Medulla oblongata (tissue), 1 donor: ENCODE measurements around the gene COL11A2.
"Not testable (repeated sequence)": the region's sequence is repeated elsewhere in the genome, so short reads cannot be mapped to it uniquely, and the experiment has no call there.

Experiments used
- DNase-seq: peaks from one replicate; pipeline ENCODE4 v3.0.0-alpha.2; 2015; ENCODE audit errors: extremely low spot score

Gene COL11A2

DNA sequence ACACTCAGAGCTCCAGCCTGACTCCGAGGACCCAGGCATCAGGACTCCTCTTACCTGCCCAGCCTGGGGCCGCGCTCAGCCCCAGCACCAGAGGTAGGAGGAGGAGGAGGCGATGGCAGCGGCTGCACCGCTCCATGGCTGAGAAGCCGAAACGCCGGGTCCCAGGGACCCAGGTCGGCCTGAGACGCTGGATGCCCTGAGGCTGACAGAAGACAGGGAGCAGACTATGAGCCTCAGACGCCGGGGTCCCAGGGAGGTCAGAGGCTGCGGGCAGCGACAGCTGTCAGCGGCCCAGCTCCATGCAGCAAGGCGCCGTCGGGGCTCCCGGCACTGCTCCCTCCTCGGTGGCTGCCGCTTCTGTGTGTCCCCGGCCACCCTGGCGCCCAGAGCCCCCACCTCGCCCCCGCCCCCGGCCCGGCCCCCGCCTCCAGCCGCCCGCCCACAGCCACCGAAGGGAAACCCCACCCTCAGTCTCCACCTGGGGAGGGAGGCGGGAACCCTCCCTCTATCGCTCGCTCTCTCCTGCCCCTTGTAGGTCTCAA is at the start of gene COL11A2:
COL11A2 (minus strand) TSS at position 363 of the 542 bp plus-strand sequence; CDS start at position 136, 227 bp downstream.
- DNase-seq, result no peak

GRCh38 chr6:33241968-33242367 is 49.7 kb upstream of the COL11A2 start:
- no peak for DNase-seq

- no peak for DNase-seq
Measured at GRCh38 chr6:33237741-33238140, 45.5 kb upstream of the COL11A2 start.

GRCh38 chr6:33236852-33237251 is 44.6 kb upstream of the COL11A2 start:
- no peak for DNase-seq

GRCh38 chr6:33236328-33236727 is 44.1 kb upstream of the COL11A2 start:
- no peak for DNase-seq

GRCh38 chr6:33235221-33235634 is 43.0 kb upstream of the COL11A2 start:
- no peak for DNase-seq

DNA sequence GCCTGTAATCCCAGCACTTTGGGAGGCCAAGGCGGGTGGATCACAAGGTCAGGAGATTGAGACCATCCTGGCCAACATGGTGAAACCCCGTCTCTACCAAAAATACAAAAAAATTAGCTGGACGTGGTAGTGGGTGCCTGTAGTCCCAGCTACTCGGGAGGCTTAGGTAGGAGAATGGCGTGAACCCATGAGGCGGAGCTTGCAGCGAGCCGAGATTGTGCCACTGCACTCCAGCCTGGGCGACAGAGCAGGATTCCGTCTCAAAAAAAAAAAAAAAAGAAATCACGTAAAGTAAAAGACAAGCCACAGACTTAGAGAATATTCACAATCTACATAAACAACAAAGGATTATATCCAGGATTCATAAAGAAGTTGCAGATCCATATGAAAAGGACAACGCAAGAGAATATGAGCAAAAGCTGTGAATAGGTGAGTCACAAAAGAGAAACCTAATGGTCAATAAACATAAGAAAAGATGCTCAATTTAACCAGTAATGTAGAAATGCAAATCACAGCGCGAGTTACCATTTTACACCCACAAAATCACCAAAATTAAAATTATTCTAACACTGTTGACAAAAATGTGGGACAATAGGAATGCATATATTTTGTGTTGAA is 34.3 kb upstream of the COL11A2 start:
- DNase-seq, result not testable (repeated sequence)

- no peak for DNase-seq
Measured at GRCh38 chr6:33217681-33218080, 25.4 kb upstream of the COL11A2 start.

GRCh38 chr6:33217246-33217645 is 25.0 kb upstream of the COL11A2 start:
- no peak for DNase-seq

DNA sequence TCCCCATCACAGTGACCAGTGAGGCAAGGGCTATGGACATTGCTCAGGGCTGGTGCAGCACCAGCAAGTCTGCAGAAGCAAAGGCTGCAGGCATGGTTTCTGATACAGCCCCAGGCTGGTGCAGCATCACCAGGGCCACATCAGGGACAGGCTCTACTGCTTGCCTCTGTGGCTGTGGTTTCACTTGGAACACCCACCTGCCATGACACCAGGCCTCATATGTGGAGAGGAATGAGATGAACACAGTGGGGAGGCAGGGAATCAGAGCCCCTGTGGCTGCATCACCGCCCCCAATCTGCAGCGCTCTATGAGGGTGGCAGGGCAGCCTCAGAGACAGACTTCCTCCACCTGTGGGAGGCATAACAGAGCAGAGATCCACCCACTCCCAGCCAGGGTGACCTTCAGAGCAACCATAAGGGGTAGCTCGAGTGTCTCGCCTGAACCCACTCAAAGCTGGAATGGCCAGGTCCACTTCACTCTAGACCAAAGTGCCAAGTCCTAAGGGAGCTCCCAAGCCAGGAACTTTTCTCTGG is 23.9 kb upstream of the COL11A2 start:
- DNase-seq, result no peak

- no peak for DNase-seq
Measured at GRCh38 chr6:33215271-33216116, 23.2 kb upstream of the COL11A2 start.

- no peak for DNase-seq
Measured at GRCh38 chr6:33213989-33214335, 21.7 kb upstream of the COL11A2 start.

GRCh38 chr6:33213166-33213988 is 21.1 kb upstream of the COL11A2 start:
- DNase-seq, result no peak

DNA sequence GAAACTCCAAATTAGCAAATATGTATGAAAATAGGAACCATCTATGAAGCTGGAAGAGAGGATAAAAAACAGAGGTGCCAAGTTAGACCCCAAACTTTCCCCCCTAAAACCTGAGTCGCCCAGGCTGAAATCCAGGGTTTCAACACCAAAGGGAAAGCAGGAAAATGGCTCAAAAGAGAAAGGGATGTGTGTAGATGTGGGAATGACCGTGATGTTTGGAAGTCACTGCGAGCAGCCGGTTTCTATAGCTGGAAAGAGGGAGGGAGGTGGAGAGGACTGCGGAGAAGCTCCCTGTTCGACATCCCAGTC is 20.5 kb upstream of the COL11A2 start:
- DNase-seq, result no peak

DNA sequence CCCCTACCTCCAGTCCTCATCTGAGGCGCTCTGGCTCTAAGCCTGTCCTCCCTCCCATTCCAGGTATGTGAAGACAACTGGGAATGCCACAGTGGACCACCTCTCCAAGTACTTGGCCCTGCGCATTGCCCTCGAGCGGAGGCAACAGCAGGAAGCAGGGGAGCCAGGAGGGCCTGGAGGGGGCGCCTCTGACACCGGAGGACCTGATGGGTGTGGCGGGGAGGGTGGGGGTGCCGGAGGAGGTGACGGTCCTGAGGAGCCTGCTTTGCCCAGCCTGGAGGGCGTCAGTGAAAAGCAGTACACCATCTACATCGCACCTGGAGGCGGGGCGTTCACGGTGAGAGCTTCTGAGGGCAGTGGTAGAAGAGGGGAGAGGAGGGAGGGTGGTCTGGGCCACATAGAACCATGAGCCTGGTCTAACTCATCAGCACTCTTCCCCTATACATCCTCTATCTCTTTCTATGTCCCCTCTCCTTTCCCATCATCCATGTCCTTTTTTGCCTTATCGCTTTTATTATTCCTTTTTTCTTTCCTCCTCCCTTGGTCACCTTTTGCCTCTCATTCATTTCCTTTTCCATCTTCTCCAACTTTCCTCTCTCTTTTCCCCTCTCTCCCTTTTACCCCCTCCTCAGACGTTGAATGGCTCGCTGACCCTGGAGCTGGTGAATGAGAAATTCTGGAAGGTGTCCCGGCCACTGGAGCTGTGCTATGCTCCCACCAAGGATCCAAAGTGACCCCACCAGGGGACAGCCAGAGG is 19.6 kb upstream of the COL11A2 start:
- no peak for DNase-seq

- no peak for DNase-seq
Measured at GRCh38 chr6:33211136-33211535, 18.9 kb upstream of the COL11A2 start.

GRCh38 chr6:33209856-33210255 is 17.6 kb upstream of the COL11A2 start:
- DNase-seq, result no peak

DNA sequence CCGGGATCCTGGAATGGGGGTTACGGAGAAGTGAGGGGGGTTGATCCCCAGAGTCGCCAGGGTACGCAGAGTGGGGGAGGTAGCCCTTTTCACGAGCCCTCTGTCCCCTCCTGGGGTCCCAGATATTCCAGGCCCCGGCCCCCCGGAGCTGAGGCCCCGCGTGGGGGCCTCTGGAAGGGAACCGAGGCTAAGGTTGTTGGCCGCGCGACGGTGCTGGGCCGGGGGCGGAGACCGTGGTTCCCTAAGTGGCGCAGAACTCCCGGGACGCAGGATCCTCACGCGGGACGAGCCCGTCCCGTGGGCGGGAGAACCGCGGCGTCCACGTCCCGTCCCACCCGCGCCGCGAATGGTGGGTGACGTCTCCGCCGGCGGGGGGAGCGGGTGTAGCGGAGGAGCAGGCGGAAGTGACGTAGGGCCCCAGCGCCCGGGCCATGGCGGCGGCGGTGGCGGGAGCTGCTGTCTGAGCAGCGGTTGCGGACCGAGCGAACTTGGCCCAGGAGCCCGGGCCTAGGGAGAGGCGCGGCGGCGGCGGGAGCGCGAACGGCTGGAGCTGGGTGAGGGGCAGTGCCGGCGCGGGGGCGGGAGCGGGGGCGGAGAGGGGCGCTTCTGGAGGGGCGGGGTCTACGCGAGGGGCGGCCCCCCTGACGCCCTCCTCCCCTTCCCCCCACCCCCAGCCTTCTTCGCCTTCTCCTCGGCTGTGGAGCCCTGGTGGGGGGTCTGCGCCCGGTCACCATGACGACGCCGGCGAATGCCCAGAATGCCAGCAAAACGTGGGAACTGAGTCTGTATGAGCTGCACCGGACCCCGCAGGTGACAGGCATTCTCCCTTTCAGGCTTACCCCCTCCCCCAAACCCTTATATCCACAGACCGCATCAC is 16.1 kb upstream of the COL11A2 start, which contains the start of gene RING1:
RING1 (plus strand) TSS at position 410 of the 877 bp plus-strand sequence; CDS start at position 733, 323 bp downstream.
- peak; percentile 93 for DNase-seq

- no peak for DNase-seq
Measured at GRCh38 chr6:33207552-33208090, 15.4 kb upstream of the COL11A2 start.
